Central memory CD8-positive, alpha-beta T cell (primary cell): Measurements from ENCODE around the gene TEX29.

ENCODE experiments used
- ATAC-seq: fragments of 150-1000 bp; cut with Tn5 transposase; replicated peaks from 2 replicates; pipeline ENCODE4 v1.10.0; 2022; ENCODE audit warnings: mild to moderate bottlenecking, moderate FRiP score, moderate number of reproducible peaks; ENCODE audit not compliant: poor library complexity, severe bottlenecking; ENCODE audit errors: extremely low read depth
- DNase-seq, 2 donors: peaks; one replicate each; pipeline ENCODE4 v3.0.0; 2021; ENCODE audit warnings: low spot score in 2 of 2
- H3K27ac Mint-ChIP-seq: one replicate; pipeline ENCODE4 v1.8.0; 2022; ENCODE audit warnings: low read depth, mild to moderate bottlenecking, moderate library complexity, mixed read lengths
- H3K27me3 Mint-ChIP-seq: one replicate; pipeline ENCODE4 v1.8.0; 2022; ENCODE audit warnings: mixed read lengths
- H3K36me3 Mint-ChIP-seq: one replicate; pipeline ENCODE4 v1.8.0; 2022; ENCODE audit warnings: mild to moderate bottlenecking, moderate library complexity, mixed read lengths; ENCODE audit not compliant: insufficient read depth
- H3K4me1 Mint-ChIP-seq: one replicate; pipeline ENCODE4 v1.8.0; 2022; ENCODE audit warnings: mixed read lengths
- H3K4me3 Mint-ChIP-seq: one replicate; pipeline ENCODE4 v1.8.0; 2022; ENCODE audit warnings: mild to moderate bottlenecking, moderate library complexity, mixed read lengths
- H3K9me3 Mint-ChIP-seq: one replicate; pipeline ENCODE4 v1.8.0; 2022; ENCODE audit warnings: mixed read lengths

The TEX29 gene

DNA sequence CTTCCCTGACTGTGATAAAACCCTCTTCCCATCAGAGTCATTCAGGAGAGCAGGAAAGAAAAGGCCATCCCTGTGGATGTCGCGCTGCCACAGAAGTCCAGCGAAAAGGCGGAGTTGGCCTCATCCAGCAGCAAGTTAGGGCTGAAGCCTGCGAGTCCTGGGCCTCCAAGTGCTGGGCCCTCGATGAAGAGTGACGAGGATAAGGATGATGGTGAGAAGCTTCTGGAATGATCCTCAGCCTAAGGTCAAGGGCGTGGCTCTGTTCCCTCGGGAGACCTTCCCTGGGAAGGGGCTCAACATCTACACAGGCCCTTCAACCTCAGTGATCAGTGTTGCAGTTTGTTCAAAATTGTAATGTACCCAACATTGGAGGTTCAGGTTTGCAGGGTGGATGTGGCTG lies 22.3 kb downstream of the TEX29 start:
- H3K27ac Mint-ChIP-seq = no peak overlapping the region
- H3K9me3 Mint-ChIP-seq = no peaks in the 10 kb centered on the region
- no peak overlapping the region for H3K4me3 Mint-ChIP-seq
- ATAC-seq (no peak), DNase-seq (no peak)
- H3K4me1 Mint-ChIP-seq = no peaks in the 10 kb centered on the region
- H3K36me3 Mint-ChIP-seq = peaks cover 1% of the 10 kb centered on the region
- no peaks in the 10 kb centered on the region for H3K27me3 Mint-ChIP-seq

DNA sequence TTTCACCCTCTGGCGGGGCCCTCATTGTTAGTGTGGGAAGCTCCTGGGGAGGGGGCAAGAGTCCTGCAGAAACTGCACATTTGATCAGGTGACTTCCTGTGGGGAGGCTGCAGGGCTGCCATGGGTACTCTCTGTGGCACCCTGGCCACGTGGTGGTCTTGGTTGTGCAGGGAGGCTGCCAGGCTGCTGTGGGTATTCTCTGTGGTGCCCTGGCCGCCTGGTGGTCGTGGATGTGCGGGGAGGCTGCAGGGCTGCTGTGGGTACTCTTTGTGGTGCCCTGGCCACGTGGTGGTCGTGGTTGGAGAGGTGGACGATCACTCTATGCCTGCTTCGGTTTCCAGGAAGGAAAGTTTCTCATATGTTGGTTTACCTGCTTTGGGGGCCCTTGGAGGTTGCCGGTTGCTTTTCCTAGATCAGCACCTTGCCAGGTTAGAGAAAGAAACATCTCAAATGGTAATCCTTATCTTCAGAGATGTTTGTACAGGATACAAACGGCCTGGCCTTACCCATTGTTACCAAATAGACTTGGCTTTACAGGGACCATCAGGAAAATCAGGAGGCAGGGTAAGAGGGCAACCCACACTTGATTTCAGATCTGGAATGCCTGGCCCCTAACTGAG lies 22.9 kb downstream of the TEX29 start:
- ATAC-seq (no peak), DNase-seq (no peak)
- Mint-ChIP-seq H3K9me3 (no peaks in the 10 kb centered on the region), H3K27ac (no peak overlapping the region), H3K27me3 (no peaks in the 10 kb centered on the region), H3K4me3 (no peak overlapping the region), H3K36me3 (peaks cover 1% of the 10 kb centered on the region), H3K4me1 (no peaks in the 10 kb centered on the region)

DNA sequence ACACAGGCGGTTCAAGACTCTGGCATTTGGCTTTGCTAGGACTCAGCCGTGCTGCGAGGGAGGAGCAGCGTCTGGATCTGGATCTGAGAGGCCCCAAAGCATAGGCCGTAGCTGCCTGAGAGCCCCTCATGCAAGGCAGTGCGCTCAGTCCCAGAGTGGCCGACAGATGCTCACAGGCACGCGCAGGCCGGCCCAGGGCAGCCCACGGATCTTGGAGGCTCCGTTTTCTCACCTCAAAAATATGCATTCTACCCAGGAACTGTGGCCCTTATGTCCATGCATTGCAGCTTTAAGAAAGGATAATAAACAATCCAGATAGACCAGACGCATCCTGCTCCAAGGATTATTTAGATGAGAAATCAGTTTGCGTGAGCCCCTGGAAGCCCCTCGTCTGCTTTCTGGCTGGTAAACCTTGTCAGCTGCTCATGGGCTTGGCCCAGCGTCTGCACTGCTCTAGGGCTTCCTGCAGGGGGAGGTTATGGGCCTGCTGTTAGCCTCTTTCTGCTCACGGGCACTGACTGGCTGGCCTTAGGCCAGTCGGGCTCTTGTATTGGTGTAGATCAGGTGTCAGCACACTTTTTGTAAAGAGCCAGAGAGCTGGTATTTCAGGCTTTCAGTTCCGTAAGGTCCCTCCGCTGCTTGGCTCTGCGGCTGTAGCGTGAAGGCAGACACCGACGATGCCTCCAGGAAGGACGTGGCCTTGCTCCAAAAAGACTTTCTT lies 24.2 kb downstream of the TEX29 start:
- no peaks in the 10 kb centered on the region for H3K9me3 Mint-ChIP-seq
- no peak overlapping the region for H3K4me3 Mint-ChIP-seq
- H3K4me1 Mint-ChIP-seq = no peaks in the 10 kb centered on the region
- H3K27me3 Mint-ChIP-seq = no peaks in the 10 kb centered on the region
- H3K36me3 Mint-ChIP-seq = no peaks in the 10 kb centered on the region
- DNase-seq (no peak), ATAC-seq (no peak)
- no peak overlapping the region for H3K27ac Mint-ChIP-seq

DNA sequence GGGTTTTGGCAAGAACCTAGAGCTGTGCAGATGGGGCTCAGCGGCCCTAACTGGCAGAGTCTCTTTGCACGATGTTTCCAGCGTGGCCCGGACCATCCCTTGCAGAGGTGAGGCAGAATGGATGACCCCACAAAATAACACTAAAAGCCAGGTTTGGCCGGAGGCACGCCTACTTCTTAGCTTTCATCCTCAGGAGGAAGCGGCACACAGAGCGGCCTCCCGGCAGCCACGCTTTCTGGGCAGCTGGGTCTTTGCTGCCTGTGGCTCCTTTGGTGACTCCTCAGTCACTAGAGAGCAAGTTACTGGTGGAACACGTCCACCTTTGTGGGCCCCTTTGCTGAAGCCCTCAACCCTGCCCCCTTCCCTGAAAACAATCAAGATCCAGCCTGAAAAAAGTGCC lies 25.2 kb downstream of the TEX29 start:
- Mint-ChIP-seq H3K4me1 (no peaks in the 10 kb centered on the region), H3K27ac (no peak overlapping the region), H3K27me3 (no peaks in the 10 kb centered on the region), H3K9me3 (no peaks in the 10 kb centered on the region), H3K36me3 (no peaks in the 10 kb centered on the region), H3K4me3 (no peak overlapping the region)
- ATAC-seq (no peak), DNase-seq (no peak)

DNA sequence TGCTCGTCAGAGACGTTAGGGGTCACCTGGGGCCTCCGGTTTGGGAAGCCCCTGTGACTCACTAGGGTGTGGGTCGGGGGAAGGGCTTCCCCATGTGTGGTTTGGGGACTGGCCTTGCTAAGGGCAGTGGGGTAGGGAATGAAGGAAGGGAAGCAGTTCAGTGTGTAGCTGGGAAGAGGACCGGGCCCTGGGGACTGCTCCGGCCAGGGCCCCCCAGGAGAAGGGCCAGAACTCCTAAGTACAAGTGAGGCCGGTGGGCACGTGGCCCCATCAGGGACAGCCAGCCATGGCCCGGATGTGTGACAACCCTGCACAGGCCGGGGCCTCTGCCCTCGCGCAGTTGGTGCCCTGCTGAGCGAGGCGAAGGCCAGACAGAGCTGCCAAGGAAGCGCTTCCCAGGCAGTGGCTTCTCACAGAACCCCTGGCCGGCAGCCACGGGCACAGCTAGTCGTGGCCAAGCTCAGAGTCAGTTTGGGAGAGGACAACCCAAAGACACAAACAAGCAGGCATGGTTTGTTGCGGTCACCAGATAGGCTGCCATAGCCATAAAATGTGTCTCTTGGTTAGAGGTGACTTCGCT lies 25.7 kb downstream of the TEX29 start:
- H3K4me1 Mint-ChIP-seq = no peaks in the 10 kb centered on the region
- DNase-seq (no peak), ATAC-seq (no peak)
- H3K27ac Mint-ChIP-seq = no peak overlapping the region
- no peak overlapping the region for H3K4me3 Mint-ChIP-seq
- no peaks in the 10 kb centered on the region for H3K27me3 Mint-ChIP-seq
- H3K36me3 Mint-ChIP-seq = no peaks in the 10 kb centered on the region
- no peaks in the 10 kb centered on the region for H3K9me3 Mint-ChIP-seq

DNA sequence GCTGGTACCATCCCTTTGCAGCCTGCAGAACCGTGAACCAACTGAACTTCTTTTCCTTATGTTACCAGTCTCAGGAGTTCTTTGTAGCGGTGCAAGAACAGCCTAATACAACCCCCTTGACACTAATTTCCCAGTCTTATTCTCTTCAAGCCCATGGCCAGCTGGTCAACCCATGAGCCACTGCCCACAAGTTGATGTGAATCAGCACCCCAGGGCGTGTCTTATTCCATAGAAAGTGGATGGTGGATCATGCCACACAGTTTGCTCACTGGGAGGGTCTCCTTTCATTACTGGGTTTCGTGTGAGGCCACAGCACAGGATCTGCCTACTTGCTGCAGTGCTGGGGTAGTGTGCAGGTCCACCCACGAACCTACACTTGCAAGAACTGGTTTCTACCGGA lies 27.0 kb downstream of the TEX29 start:
- Mint-ChIP-seq H3K4me1 (no peaks in the 10 kb centered on the region), H3K27ac (no peak overlapping the region), H3K4me3 (no peak overlapping the region), H3K36me3 (no peaks in the 10 kb centered on the region), H3K27me3 (peaks cover 12% of the 10 kb centered on the region), H3K9me3 (no peaks in the 10 kb centered on the region)
- no peak for ATAC-seq
- DNase-seq = no peak

DNA sequence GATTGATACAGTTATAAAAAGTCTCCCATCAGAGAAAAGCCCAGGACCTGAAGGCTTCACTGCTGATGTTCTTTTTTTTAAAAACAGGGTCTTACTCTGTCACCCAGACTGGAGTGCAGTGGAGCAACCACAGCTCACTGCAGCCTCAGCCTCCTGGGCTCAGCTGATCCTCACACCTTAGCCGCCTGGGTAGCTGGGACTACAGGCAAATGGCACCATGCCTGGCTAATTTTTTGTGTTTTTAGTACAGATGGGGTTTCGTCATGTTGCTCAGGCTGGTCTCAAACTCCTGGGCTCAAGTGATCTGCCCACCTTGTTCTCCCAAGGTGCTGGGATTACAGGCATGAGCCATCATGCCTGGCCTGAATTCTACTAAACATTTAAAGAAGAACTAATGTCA lies 33.1 kb downstream of the TEX29 start:
- no peak for ATAC-seq
- H3K27ac Mint-ChIP-seq = no peak overlapping the region

DNA sequence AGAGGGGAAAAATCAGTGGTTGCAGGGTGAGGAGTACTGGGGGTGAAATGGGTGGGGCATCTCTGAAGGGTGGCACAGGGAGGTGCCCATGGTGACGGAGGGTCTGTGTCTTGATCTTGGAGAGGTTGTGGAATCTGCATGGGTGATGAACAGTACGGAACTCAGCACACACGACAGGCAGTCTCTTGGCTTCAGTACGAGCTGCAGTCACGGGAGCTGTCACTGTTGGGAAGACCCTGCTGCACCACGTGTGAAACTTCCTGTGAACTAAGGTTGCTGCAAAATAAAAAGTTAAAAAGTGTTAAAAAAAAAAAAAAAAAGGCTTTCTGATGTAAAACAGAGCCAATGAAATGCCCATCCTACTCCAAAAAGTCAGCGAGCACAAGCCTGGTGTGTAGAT lies 34.3 kb downstream of the TEX29 start:
- Mint-ChIP-seq H3K4me1 (no peaks in the 10 kb centered on the region), H3K27me3 (peaks cover 23% of the 10 kb centered on the region), H3K36me3 (no peaks in the 10 kb centered on the region), H3K27ac (no peak overlapping the region), H3K4me3 (no peak overlapping the region), H3K9me3 (no peaks in the 10 kb centered on the region)
- ATAC-seq = no peak
- no peak for DNase-seq

More for the DNA sequence above, 33.1 kb downstream of the TEX29 start:
- Mint-ChIP-seq H3K4me3 (no peak overlapping the region), H3K36me3 (no peaks in the 10 kb centered on the region), H3K27me3 (peaks cover 23% of the 10 kb centered on the region), H3K4me1 (no peaks in the 10 kb centered on the region), H3K9me3 (no peaks in the 10 kb centered on the region)
- no peak for DNase-seq

DNA sequence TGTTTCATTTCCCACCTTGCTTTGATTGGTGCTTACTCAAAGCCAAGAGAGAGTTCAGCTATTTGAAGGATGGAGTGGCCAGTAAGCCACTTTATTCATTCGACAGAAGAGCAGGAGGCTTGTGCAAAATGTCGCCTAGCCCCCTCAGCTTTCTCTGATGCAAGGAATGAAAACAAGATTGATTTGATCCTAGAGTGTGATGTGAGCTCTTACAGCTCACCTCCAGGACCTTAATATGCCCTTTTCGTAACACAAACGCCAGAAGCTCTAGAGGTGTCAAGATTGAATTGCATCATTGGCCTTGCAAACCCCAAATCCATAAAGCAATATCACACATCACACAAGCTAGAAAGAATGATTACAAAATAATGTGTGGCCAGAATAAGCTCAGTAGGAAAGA lies 36.4 kb downstream of the TEX29 start:
- H3K36me3 Mint-ChIP-seq = no peaks in the 10 kb centered on the region
- no peaks in the 10 kb centered on the region for H3K9me3 Mint-ChIP-seq
- DNase-seq = no peak
- H3K27me3 Mint-ChIP-seq = peaks cover 17% of the 10 kb centered on the region
- H3K27ac Mint-ChIP-seq = no peak overlapping the region
- no peak for ATAC-seq
- no peaks in the 10 kb centered on the region for H3K4me1 Mint-ChIP-seq
- no peak overlapping the region for H3K4me3 Mint-ChIP-seq

DNA sequence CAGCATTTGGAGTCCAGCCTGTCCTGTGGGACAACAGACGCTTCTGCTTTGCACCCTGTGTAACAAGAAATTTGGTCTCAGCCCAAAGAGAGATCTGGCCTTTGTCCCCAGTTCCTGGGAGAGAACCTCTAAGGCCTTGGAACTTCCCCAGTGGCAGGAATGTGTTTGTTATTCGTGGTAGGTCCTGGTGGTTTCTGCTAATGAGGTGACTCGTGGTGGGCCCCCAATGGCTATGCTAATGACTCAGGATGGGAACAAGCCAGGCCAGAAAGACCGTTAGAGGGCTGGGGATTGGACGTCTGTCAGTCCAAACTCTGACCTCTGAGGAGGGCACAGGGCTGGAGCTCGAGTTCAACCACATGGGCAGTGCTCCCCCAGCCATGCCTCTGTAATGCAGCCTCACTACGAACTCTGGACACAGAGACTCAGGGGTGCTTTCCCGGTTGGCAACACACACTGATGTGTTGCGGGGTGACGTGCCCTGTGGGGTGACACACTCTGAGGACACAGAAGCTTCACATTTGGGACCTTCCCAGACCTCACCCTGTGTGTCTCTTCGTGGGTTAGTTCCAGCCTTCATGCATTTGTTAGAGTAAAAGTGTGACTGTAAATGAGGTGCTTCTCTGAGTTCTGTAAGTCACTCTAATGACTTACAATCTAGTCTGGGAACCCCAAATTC lies 38.9 kb downstream of the TEX29 start:
- ATAC-seq (no peak), DNase-seq (no peak)
- Mint-ChIP-seq H3K4me3 (no peak overlapping the region), H3K27ac (no peak overlapping the region), H3K9me3 (no peaks in the 10 kb centered on the region), H3K27me3 (peaks cover 7% of the 10 kb centered on the region), H3K4me1 (no peaks in the 10 kb centered on the region), H3K36me3 (no peaks in the 10 kb centered on the region)

DNA sequence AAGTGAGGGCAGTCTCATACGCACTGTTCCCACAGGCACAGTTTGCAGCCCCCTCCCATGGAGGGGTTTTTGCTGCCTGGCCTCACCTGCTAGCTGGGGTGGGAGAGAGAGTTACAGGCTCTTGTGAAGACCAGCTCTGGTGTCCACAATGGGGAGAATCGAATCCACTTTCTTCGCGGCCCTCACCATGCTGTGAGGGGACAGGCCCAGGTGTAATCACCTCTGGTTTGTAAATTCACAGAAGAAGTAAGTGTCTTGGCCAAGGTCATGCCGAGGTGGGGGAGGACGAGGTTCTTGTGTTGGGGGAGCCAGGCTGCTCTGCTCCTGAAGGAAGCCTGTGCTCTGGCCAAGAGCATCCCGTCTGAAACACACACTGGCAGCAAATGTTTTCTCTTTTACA lies 39.5 kb downstream of the TEX29 start:
- Mint-ChIP-seq H3K9me3 (no peaks in the 10 kb centered on the region), H3K36me3 (no peaks in the 10 kb centered on the region), H3K27me3 (peaks cover 7% of the 10 kb centered on the region), H3K4me1 (no peaks in the 10 kb centered on the region), H3K27ac (no peak overlapping the region), H3K4me3 (no peak overlapping the region)
- ATAC-seq (no peak), DNase-seq (no peak)

DNA sequence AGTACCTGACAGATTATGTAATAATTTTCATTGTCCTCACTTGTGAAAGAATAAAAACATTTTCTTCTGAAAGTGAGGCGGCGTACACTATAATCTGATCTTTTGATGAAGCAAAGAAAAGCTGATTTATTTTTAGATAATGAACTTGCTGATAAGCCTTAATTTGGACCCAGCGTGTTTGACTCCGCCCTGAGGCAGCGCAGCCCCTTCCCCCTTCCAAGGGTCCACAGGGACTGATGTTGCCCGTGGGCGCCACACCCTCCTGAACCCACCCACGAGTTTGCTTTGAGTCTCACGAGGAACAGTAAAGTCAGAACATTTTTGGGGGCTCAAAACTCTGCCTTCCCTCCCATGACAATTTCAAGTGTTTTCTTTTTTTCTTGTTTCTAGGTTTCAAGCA lies 40.0 kb downstream of the TEX29 start:
- Mint-ChIP-seq H3K36me3 (no peaks in the 10 kb centered on the region), H3K4me1 (no peaks in the 10 kb centered on the region), H3K9me3 (no peaks in the 10 kb centered on the region), H3K27ac (no peak overlapping the region), H3K4me3 (no peak overlapping the region), H3K27me3 (peaks cover 9% of the 10 kb centered on the region)
- no peak for DNase-seq
- ATAC-seq = no peak
